ENCODE results near the gene SLC18A2. TPM values are rescaled to one million over a fixed set of nuclear protein-coding genes. Genes with fewer than 3 reads are reported as not detected.

Gene SLC18A2
- total RNA-seq, 1 experiment from 2014 or later: not detected

DNA sequence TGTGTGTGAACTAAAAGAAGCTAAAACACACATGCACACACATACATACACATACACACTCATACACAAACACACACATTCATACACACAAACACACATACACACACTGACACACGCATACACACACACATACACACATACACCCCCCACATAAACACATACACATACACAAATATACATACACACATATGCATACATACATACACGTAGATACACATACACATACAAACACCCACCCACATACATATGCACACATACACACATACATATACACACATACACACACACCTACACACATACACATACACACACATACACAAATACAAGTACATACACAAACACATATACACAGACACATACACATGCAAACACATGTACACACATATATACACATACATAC is 28.0 kb downstream of the SLC18A2 start:
- POLR2A ChIA-PET: no interaction called here
- no peak for DNase-seq (ENCODE audit: unreplicated experiment)
- peaks cover 12% of the 10 kb centered on the region for H3K36me3 Mint-ChIP-seq (ENCODE audit: insufficient read depth, unreplicated experiment)
- H3K4me1 Mint-ChIP-seq (ENCODE audit: insufficient read depth, unreplicated experiment): peaks cover 11% of the 10 kb centered on the region
- CTCF ChIA-PET: no interaction called here
- no peaks in the 10 kb centered on the region for H3K9me3 Mint-ChIP-seq (ENCODE audit: unreplicated experiment)
- intact Hi-C loops (cut with micrococcal nuclease): no loop called here
- no TSS peak for BruUV-seq (replicated peaks)
- no peak overlapping the region for H3K27ac Mint-ChIP-seq (ENCODE audit: low read depth, unreplicated experiment)
- no peaks in the 10 kb centered on the region for H3K27me3 Mint-ChIP-seq (ENCODE audit: insufficient read depth, unreplicated experiment)
- H3K4me3 Mint-ChIP-seq (ENCODE audit: unreplicated experiment): no peak overlapping the region
- TF ChIP-seq, protein P1, sequence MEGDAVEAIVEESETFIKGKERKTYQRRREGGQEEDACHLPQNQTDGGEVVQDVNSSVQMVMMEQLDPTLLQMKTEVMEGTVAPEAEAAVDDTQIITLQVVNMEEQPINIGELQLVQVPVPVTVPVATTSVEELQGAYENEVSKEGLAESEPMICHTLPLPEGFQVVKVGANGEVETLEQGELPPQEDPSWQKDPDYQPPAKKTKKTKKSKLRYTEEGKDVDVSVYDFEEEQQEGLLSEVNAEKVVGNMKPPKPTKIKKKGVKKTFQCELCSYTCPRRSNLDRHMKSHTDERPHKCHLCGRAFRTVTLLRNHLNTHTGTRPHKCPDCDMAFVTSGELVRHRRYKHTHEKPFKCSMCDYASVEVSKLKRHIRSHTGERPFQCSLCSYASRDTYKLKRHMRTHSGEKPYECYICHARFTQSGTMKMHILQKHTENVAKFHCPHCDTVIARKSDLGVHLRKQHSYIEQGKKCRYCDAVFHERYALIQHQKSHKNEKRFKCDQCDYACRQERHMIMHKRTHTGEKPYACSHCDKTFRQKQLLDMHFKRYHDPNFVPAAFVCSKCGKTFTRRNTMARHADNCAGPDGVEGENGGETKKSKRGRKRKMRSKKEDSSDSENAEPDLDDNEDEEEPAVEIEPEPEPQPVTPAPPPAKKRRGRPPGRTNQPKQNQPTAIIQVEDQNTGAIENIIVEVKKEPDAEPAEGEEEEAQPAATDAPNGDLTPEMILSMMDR (IDR thresholded peaks at IDR 0.05; ENCODE audit: unreplicated experiment): no peak

DNA sequence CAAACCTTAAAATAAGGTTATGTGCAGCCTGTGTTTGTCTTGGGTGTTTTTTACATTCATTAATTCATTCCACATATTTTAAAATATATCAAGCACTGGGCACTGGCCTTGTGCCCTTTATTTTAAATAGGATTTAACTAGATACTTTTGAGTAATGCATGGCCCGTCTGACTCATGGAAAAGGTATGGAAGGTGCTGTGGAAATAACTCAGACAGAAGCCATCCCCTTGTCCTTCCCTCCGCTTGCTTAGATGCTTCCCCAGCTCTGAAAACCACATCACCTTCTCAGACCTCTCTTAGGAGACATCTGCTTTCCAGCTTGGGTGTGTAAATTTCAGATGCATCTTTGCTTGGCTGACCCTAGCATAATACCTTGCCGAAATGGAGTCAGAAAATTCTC is 30.5 kb downstream of the SLC18A2 start:
- CTCF ChIA-PET: interaction anchor here (0.6 kb wide), 1 partner anchor 225 kb away, joined by 4 read pairs; no protein-coding TSS in a partner anchor
- DNase-seq (ENCODE audit: unreplicated experiment): peak; percentile 68
- POLR2A ChIA-PET: interaction anchor here (0.6 to 0.7 kb wide), 3 partner anchors 17 to 752 kb away, joined by 3 read pairs; no protein-coding TSS in a partner anchor
- H3K27ac Mint-ChIP-seq (ENCODE audit: low read depth, unreplicated experiment): no peak overlapping the region
- intact Hi-C loops (cut with micrococcal nuclease): no loop called here
- peaks cover 11% of the 10 kb centered on the region for H3K4me1 Mint-ChIP-seq (ENCODE audit: insufficient read depth, unreplicated experiment)
- peaks cover 12% of the 10 kb centered on the region for H3K36me3 Mint-ChIP-seq (ENCODE audit: insufficient read depth, unreplicated experiment)
- TF ChIP-seq, protein P1 (IDR thresholded peaks at IDR 0.05; ENCODE audit: unreplicated experiment): no peak
- BruUV-seq (replicated peaks): no TSS peak
- no peaks in the 10 kb centered on the region for H3K27me3 Mint-ChIP-seq (ENCODE audit: insufficient read depth, unreplicated experiment)
- H3K4me3 Mint-ChIP-seq (ENCODE audit: unreplicated experiment): no peak overlapping the region
- no peaks in the 10 kb centered on the region for H3K9me3 Mint-ChIP-seq (ENCODE audit: unreplicated experiment)

DNA sequence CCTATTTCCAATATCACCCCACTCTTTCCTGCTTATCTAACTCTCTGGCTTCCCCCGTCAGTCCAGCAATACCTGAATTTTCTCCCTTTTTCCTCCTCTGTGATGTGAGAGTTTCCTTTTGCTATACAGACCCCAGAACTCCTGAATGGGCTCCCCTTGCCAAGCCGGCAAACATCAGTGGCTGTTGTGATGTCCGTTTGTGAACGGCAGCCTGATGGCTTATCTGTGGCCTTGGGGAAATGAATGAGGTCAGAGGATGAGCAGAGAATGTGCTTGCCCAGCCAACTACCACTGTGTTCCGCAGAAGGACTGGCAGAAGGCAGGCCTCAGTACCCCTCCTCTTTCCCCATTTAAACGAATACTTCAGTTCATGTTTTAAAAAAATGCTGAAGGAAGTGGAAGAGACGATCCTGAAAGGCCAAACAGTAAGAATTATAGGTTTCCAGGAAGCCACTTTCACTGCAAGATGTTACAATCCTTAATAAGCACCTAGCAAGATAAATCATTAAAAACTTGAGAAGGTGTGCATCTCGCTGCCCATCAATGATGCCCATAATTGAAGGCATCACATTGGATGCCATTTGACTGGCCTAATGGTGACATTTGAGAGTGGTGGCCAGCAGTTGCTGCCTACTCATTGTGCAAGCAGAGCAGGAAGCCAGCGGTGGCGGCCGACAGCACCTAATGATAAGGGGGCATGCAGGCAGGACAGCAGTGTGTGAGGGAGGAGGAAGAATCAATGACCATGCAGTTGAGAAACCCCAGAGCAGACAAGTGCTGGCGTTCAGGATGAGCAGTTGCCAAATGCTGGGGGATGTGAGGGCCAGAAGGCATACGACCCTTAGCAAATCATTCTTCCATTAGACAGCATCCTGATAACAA is 31.5 kb downstream of the SLC18A2 start:
- peaks cover 11% of the 10 kb centered on the region for H3K4me1 Mint-ChIP-seq (ENCODE audit: insufficient read depth, unreplicated experiment)
- TF ChIP-seq, protein P1 (IDR thresholded peaks at IDR 0.05; ENCODE audit: unreplicated experiment): no peak
- peaks cover 12% of the 10 kb centered on the region for H3K36me3 Mint-ChIP-seq (ENCODE audit: insufficient read depth, unreplicated experiment)
- no peak overlapping the region for H3K4me3 Mint-ChIP-seq (ENCODE audit: unreplicated experiment)
- no peak for DNase-seq (ENCODE audit: unreplicated experiment)
- H3K9me3 Mint-ChIP-seq (ENCODE audit: unreplicated experiment): no peaks in the 10 kb centered on the region
- no peak overlapping the region for H3K27ac Mint-ChIP-seq (ENCODE audit: low read depth, unreplicated experiment)
- CTCF ChIA-PET: interaction anchor here (0.6 kb wide), 1 partner anchor 224 kb away, joined by 4 read pairs; no protein-coding TSS in a partner anchor
- intact Hi-C loops (cut with micrococcal nuclease): no loop called here
- no TSS peak for BruUV-seq (replicated peaks)
- H3K27me3 Mint-ChIP-seq (ENCODE audit: insufficient read depth, unreplicated experiment): no peaks in the 10 kb centered on the region
- POLR2A ChIA-PET: interaction anchor here (0.6 to 1.4 kb wide), 2 partner anchors 14 to 386 kb away, joined by 3 read pairs; no protein-coding TSS in a partner anchor

DNA sequence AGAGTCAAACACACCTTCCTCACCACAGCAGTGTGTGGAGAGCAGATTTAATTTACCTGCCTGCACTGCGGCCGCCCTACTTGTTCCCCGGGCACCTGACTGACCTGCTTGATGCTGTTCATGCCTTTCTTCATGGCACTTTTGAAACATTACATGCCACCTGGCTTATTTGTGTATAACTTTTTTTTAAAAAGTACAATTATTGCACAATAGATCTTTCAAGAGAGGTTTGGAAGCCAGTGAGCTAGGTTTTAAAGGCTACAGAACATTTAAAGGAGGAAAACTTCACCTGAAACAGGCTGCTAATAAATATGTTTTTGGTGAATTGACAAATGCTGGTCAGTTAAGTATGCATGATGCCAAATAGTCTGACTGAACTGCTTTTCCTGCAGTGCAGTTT is 33.1 kb downstream of the SLC18A2 start:
- no TSS peak for BruUV-seq (replicated peaks)

More for the DNA sequence above, 33.1 kb downstream of the SLC18A2 start:
- peaks cover 8% of the 10 kb centered on the region for H3K36me3 Mint-ChIP-seq (ENCODE audit: insufficient read depth, unreplicated experiment)
- no peak for DNase-seq (ENCODE audit: unreplicated experiment)
- no peaks in the 10 kb centered on the region for H3K9me3 Mint-ChIP-seq (ENCODE audit: unreplicated experiment)
- CTCF ChIA-PET: no interaction called here
- TF ChIP-seq, protein P1 (IDR thresholded peaks at IDR 0.05; ENCODE audit: unreplicated experiment): no peak
- POLR2A ChIA-PET: interaction anchor here (1.4 kb wide), 1 partner anchor 12 kb away, joined by 3 read pairs; no protein-coding TSS in a partner anchor
- H3K27me3 Mint-ChIP-seq (ENCODE audit: insufficient read depth, unreplicated experiment): no peaks in the 10 kb centered on the region
- no peak overlapping the region for H3K27ac Mint-ChIP-seq (ENCODE audit: low read depth, unreplicated experiment)
- H3K4me1 Mint-ChIP-seq (ENCODE audit: insufficient read depth, unreplicated experiment): peaks cover 11% of the 10 kb centered on the region
- intact Hi-C loops (cut with micrococcal nuclease): no loop called here
- no peak overlapping the region for H3K4me3 Mint-ChIP-seq (ENCODE audit: unreplicated experiment)

Data from MCF 10A (cell line).